Measurements from ENCODE around the gene FRAS1.

FRAS1 gene

GRCh38 chr4:78331965-78332364, 274.8 kb downstream of the FRAS1 start:
- DNase-seq: no peak

DNA sequence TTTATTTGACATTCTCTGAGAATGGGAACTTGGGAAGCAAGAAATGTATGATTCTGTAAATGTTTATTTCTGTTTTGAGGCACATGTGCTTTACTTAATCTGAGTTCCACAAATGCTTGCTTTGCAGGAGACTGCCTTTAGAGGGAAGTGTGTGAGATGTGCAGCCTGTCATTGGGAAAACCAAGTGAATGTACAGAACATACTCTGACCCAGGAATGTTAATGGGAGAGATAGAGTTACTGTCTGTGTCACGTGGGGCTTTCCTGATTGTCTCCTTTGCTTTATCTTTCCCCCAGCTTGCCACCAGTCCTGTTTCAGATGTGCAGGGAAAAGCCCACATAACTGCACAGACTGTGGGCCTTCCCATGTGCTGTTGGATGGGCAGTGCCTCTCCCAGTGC, 275.9 kb downstream of the FRAS1 start:
- no peak for DNase-seq

- no peak for DNase-seq
These were observed 279.2 kb downstream of the FRAS1 start for GRCh38 chr4:78336093-78336943.

DNA sequence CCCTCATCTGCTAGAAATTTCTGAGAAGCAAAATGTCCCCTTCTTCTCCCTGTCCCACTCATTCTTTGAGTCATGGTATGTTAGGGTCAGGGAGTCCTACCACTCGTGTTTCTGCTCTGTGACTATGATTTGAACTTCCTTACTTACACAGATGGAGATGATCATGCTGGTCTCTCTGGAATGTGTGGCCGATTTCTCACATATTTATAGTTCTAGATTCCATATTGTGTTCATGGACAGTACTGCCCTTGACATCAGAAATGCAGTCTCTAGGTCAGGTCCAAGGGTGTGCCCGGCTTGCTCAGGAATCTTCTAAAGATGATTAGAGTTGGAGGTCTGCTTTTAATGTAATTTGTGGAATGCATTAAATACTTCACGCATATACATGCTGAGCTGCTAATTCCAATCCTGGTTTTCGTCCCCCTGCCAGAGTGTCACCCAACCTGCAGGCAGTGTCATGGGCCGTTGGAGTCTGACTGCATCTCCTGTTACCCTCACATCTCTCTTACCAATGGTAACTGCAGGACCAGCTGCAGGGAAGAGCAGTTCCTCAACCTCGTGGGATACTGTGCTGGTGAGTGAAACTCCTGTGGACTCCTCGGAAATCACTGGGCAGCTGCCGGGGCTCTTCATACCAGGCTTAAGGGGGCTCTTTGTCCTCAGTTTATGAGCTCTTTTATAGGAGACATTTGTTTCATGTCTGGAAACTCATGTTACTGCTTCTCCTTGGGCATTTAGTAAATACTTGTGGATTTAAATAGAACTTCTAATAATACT, 280.3 kb downstream of the FRAS1 start:
- no peak for DNase-seq

GRCh38 chr4:78342125-78342524, 285.0 kb downstream of the FRAS1 start:
- no peak for DNase-seq

GRCh38 chr4:78343682-78344081, 286.6 kb downstream of the FRAS1 start:
- DNase-seq: no peak

- DNase-seq: no peak
These were observed 288.1 kb downstream of the FRAS1 start for GRCh38 chr4:78345237-78345636.

DNA sequence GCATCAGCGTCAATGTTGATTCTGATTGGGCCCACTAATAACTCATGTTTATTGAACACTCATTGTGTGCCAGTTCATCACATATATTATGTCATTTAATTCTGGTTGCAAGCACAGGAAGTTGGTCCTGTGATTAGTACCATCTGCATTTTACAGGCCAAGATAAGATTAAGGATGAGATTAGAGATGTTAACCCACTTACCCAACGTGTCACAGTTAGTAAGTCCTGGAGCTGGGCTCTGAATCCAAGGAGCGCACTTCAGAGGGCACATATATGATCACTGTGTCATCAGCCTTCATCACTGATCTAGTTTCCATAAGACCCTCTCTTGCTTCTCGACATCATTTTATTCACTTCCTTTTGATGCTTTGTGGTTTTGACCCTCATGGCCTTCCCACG, 289.1 kb downstream of the FRAS1 start:
- no peak for DNase-seq

- DNase-seq: no peak
These were observed 290.4 kb downstream of the FRAS1 start for GRCh38 chr4:78347527-78347926.

DNA sequence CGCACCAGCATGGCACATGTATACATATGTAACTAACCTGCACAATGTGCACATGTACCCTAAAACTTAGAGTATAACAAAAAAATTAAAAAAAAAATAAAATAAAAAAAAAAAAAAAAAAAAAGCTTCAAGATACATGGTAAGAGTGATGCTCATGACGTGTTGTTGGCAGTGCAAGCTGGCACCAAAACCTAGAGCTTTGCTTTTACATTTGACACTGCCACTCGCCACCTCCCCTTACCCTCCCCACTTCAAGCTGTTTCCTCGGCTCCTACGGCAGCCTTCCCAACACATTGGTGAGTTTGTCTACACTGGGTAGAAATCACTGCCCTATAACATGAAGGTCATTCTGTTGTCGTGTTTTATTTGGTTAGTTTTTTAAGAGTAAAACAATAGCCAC, 296.8 kb downstream of the FRAS1 start:
- no peak for DNase-seq

GRCh38 chr4:78354782-78355181, 297.7 kb downstream of the FRAS1 start:
- DNase-seq: no peak

DNA sequence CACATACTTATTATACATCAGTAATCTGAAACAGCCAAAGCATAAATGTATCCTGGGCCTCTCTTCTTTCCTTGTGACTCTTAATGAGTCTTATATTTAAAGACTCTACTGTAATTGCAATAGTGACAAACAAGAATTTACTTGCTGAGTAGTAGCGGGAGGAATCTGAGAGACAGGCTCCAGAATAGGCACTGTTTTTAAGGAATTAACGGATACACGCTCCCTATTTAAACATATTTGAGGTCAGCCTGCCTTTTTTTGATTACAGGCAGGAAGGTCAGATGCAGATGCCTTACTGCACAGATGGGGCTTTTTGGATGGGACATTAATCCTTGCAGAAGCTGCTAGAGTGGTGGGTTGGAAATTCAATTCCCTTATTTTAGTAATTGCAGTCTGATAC, 298.2 kb downstream of the FRAS1 start:
- DNase-seq: no peak

DNA sequence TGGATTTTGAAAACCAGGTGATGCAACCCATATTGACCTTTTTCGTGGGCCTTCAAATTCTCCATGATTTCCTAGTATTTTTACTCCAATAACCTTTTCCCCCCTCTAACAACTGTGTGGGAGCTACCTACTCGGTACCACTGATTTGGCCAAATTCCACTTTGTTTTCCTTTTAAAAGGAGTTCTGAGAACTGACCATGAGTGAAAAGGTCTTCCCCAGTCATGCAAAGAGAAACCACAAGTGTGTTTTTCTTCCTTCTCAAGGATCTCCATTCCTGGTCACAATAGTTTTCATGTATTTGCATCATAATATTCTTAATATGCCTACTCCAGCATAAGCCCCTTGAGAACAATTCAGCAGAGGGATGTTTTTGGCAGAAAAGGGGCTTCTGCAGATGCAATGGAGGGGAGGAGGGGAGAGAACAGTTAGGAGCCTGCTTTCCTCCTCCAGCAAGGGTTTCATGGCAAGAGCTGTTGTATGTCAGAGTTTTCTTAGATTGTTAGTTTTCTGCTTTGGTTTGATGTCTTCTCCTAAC, 299.2 kb downstream of the FRAS1 start:
- DNase-seq: no peak

DNA sequence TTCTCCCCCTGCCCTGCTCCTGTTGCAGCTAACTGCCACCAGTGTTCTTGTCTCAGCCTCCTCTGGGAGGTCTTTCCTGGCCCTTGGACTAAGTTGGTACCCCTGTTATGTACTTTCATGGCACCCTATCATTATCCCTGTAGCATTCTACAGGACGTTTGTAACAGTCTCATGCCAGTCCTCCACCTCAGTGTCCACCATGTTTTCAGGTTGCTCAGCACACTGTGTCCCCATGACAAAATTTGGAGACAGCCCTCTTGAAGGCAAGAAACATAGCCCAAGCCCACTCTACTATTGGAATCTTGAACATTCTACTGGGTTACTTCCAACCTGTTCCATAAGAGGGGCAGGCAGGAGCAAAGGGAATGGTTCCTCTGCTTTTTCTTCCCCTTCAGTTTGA, 300.0 kb downstream of the FRAS1 start:
- DNase-seq: no peak

DNA sequence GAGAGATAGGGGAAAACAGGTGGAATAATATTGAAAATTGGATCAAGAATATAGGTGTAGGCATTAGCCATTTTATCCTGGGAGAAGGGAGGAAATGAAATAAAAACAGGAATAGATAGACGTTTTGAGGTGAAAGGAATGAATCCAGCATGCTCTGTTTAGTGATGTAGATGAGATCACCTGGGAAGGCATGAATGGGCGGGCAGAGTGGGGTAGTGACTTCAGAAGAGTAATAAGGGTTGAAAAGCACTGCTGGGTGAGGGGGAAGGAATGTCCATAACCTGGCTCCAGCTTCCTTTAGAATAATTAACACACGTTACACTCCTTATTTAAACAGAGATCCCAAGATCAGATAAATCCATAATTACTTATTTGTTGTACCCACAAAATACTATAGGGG, 303.3 kb downstream of the FRAS1 start:
- DNase-seq: no peak

GRCh38 chr4:78361621-78362120, 304.5 kb downstream of the FRAS1 start:
- DNase-seq: no peak

- DNase-seq: no peak
These were observed 305.2 kb downstream of the FRAS1 start for GRCh38 chr4:78362310-78362709.

- DNase-seq: no peak
These were observed 306.0 kb downstream of the FRAS1 start for GRCh38 chr4:78363031-78363570.

- no peak for DNase-seq
These were observed 312.6 kb downstream of the FRAS1 start for GRCh38 chr4:78369679-78370078.

DNA sequence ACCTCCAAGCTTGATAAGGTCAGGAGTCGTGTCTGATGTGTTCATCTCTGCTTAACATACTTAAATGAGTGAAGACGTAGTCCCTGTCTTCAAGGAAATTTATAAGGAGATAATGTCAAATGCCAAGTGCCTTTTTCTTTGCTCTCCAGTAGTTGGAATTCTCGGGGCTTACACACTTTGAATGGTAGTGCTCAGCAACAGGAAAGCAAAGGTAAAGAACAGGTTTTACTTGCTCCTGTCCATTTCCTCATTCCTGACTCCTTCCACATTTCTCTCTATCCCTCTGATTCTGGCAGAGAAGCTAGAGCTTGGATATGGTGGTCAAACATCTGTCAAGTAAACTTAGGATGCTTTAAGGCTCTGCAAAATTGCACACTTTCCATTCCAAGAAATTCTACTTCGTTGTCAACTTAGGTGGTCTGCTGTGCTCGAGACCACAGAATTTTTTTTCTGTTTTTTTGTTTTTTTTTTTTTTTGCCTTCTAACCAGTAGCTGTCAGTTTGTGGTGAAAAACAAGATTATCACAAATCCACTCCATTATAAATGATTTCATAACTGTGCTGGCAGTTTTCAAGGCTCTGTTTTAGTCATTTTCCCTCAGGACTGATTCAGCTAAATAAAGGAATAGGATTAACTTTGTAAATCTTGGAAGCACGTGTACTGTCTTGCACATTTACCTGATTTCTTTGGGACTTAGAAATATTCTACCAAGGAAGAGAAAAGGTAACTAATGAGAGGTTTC, 313.7 kb downstream of the FRAS1 start:
- DNase-seq: no peak

DNA sequence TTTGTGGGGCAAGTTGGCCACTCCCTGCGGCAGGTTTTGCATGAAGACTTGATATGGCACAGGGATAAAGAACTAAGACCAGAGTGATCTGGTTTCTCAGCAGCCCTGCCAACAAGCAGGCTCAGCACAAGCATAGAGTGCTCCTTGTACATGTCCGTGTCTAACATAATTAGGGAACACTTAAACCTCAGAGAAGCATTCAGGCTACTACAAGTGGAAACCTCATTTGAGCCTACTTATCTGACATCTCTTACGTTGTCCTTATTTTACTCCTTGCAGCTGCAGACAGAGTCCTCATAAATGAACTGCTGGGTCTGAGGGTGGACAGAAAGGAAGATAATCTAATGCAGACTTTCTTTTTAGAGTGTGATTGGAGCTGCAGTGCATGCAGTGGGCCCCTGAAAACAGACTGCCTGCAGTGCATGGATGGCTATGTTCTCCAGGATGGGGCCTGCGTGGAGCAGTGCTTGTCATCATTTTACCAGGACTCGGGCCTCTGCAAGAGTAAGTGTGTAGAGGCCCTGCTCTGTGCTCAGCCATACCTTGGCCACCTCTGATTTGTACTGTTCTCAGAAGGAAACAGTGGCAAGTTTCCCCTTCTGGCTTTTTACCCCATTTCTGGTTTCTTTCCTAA, 315.3 kb downstream of the FRAS1 start:
- DNase-seq: no peak

DNA sequence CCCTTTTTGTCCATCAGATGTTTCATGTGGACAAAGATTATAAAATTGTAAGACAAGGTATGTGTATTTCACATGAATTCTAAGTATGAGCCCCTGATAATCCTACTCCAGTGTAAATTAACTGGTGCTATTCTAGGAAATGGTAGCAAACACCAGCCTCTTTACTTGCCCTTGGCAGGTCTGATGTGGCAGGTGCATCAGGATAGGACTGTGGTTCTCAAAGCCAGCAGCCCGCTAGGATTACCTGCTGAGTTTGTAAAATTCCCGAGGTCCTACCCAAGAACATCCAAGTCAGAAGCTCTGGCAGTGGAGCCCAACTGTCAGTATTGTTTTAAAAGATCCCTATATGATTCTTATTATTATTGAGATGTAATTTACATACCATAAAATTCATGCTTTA, 320.4 kb downstream of the FRAS1 start:
- DNase-seq: no peak
